ENCODE data around the gene RALGPS1. TPM values are rescaled to one million over a fixed set of nuclear protein-coding genes. Genes with fewer than 3 reads are reported as not detected.

The RALGPS1 gene
- total RNA-seq, 1 donor from 2014 or later, result 30.7 TPM

- Histone ChIP-seq H3K9me3 (ENCODE audit: low read depth) (no peaks in the 10 kb centered on the region), H3K4me1 (peaks cover 18% of the 10 kb centered on the region), H4K20me1 (ENCODE audit: low read depth) (peaks cover 18% of the 10 kb centered on the region), H3K27me3 (no peaks in the 10 kb centered on the region), H3K9ac (no peak overlapping the region), H3K79me2 (ENCODE audit: low read depth) (no peaks in the 10 kb centered on the region), H3K27ac (no peak overlapping the region), H3K4me3 (no peak overlapping the region), H3K4me2 (peak overlapping the region; percentile 7), H2AFZ (replicated peaks) (no peak overlapping the region), H3K36me3 (no peaks in the 10 kb centered on the region), H3F3A (ENCODE audit: low read depth) (peaks cover 8% of the 10 kb centered on the region)
- Mint-ChIP-seq H3K27ac (no peak overlapping the region), H3K4me3 (no peak overlapping the region), H3K9me3 (no peaks in the 10 kb centered on the region), H3K4me1 (no peaks in the 10 kb centered on the region), H3K36me3 (no peaks in the 10 kb centered on the region), H3K27me3 (ENCODE audit: insufficient read depth, low read depth) (no peaks in the 10 kb centered on the region)
- no peak for DNase-seq (ENCODE audit: low spot score)
- TF ChIP-seq EZH2phosphoT487 (IDR thresholded peaks at IDR 0.05), result no peak
Observed at GRCh38 chr9:126927419-126927818, 12.8 kb downstream of the RALGPS1 start.

GRCh38 chr9:126932871-126933321 lies 18.3 kb downstream of the RALGPS1 start:
- no peaks in the 10 kb centered on the region for H3K79me2 ChIP-seq (ENCODE audit: low read depth)
- H2AFZ ChIP-seq (replicated peaks), result no peak overlapping the region
- Mint-ChIP-seq H3K27me3 (ENCODE audit: insufficient read depth, low read depth) (peaks cover 4% of the 10 kb centered on the region), H3K4me1 (peaks cover 7% of the 10 kb centered on the region), H3K4me3 (no peak overlapping the region), H3K27ac (no peak overlapping the region), H3K36me3 (no peaks in the 10 kb centered on the region), H3K9me3 (no peaks in the 10 kb centered on the region)
- H4K20me1 ChIP-seq (ENCODE audit: low read depth), result peaks cover 13% of the 10 kb centered on the region
- H3K4me2 ChIP-seq, result peak overlapping the region; percentile 58
- peak; percentile 21 for TF ChIP-seq CTCF (IDR thresholded peaks at IDR 0.05)
- no peak for TF ChIP-seq EZH2 (IDR thresholded peaks at IDR 0.05)
- H3K4me3 ChIP-seq, result no peak overlapping the region
- no peak overlapping the region for H3K9ac ChIP-seq
- peaks cover 18% of the 10 kb centered on the region for H3K4me1 ChIP-seq
- H3K36me3 ChIP-seq, result no peaks in the 10 kb centered on the region
- no peaks in the 10 kb centered on the region for H3K27me3 ChIP-seq
- H3F3A ChIP-seq (ENCODE audit: low read depth), result peaks cover 6% of the 10 kb centered on the region
- DNase-seq (ENCODE audit: low spot score), result peak; percentile 54
- H3K27ac ChIP-seq, result no peak overlapping the region
- no peaks in the 10 kb centered on the region for H3K9me3 ChIP-seq (ENCODE audit: low read depth)

GRCh38 chr9:126933334-126933980 lies 18.9 kb downstream of the RALGPS1 start:
- Histone ChIP-seq H3K9ac (no peak overlapping the region), H2AFZ (replicated peaks) (no peak overlapping the region), H3K79me2 (ENCODE audit: low read depth) (no peaks in the 10 kb centered on the region), H3F3A (ENCODE audit: low read depth) (peaks cover under 1% of the 10 kb centered on the region), H4K20me1 (ENCODE audit: low read depth) (peaks cover 7% of the 10 kb centered on the region), H3K27ac (no peak overlapping the region), H3K27me3 (no peaks in the 10 kb centered on the region), H3K4me1 (peaks cover 13% of the 10 kb centered on the region), H3K9me3 (ENCODE audit: low read depth) (no peaks in the 10 kb centered on the region), H3K4me3 (no peak overlapping the region), H3K4me2 (peak overlapping the region; percentile 58), H3K36me3 (no peaks in the 10 kb centered on the region)
- TF ChIP-seq EZH2 (IDR thresholded peaks at IDR 0.05), result no peak
- no peak for TF ChIP-seq EZH2phosphoT487 (IDR thresholded peaks at IDR 0.05)
- no peak for TF ChIP-seq CTCF (IDR thresholded peaks at IDR 0.05)
- Mint-ChIP-seq H3K27ac (no peak overlapping the region), H3K4me3 (no peak overlapping the region), H3K9me3 (no peaks in the 10 kb centered on the region), H3K36me3 (no peaks in the 10 kb centered on the region), H3K4me1 (peaks cover 10% of the 10 kb centered on the region), H3K27me3 (ENCODE audit: insufficient read depth, low read depth) (peaks cover 4% of the 10 kb centered on the region)
- no peak for DNase-seq (ENCODE audit: low spot score)

GRCh38 chr9:126934441-126934840 lies 19.9 kb downstream of the RALGPS1 start:
- DNase-seq (ENCODE audit: low spot score), result no peak
- no peaks in the 10 kb centered on the region for H3K9me3 Mint-ChIP-seq
- Histone ChIP-seq H3K27ac (no peak overlapping the region), H3K4me2 (no peak overlapping the region), H3K27me3 (no peaks in the 10 kb centered on the region), H4K20me1 (ENCODE audit: low read depth) (peaks cover 5% of the 10 kb centered on the region), H2AFZ (replicated peaks) (no peak overlapping the region), H3K4me1 (peaks cover 13% of the 10 kb centered on the region), H3K4me3 (no peak overlapping the region), H3K79me2 (ENCODE audit: low read depth) (no peaks in the 10 kb centered on the region), H3K9me3 (ENCODE audit: low read depth) (no peaks in the 10 kb centered on the region), H3K9ac (no peak overlapping the region), H3F3A (ENCODE audit: low read depth) (no peaks in the 10 kb centered on the region), H3K36me3 (no peaks in the 10 kb centered on the region)
- H3K36me3 Mint-ChIP-seq, result no peaks in the 10 kb centered on the region
- TF ChIP-seq EZH2 (IDR thresholded peaks at IDR 0.05) (no peak), CTCF (IDR thresholded peaks at IDR 0.05) (no peak), EZH2phosphoT487 (IDR thresholded peaks at IDR 0.05) (no peak)
- no peak overlapping the region for H3K27ac Mint-ChIP-seq
- no peak overlapping the region for H3K4me3 Mint-ChIP-seq
- H3K27me3 Mint-ChIP-seq (ENCODE audit: insufficient read depth, low read depth), result peaks cover 4% of the 10 kb centered on the region
- H3K4me1 Mint-ChIP-seq, result peaks cover 10% of the 10 kb centered on the region
